ENCODE data around the gene FHL3. TPM values are rescaled to one million over a fixed set of nuclear protein-coding genes. Genes with fewer than 3 reads are reported as not detected.

FHL3 gene
- total RNA-seq, 1 donor from 2014 or later: 58.5 TPM

DNA sequence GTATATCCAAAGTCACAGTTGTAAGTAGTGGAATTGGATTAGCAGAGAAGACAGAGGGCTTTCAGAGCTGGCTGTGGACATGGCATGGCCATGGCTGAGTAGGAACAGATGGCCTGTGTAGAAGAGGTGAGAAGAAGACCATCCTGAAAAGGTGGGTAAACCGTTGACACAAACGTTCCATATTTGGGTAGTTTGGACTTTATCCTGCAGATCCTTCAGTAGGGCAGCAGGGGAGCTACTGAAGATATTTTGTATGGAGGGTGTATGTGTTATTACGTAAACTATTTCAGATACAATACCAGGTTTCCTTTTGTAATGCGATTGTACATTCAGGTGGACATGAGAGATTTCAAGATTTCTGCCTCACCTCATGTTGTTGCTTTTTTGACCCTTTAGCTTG, 8.9 kb upstream of the FHL3 start:
- Histone ChIP-seq H3K27ac (ENCODE audit: low read depth, low read length) (peak overlapping the region; percentile 100), H3K9ac (ENCODE audit: low read depth in 1 of 3, low read length in 3 of 3) (peak overlapping the region; percentile 59 to 100 (median 100)), H3K4me1 (ENCODE audit: control insufficient read depth in 3 of 3, insufficient read depth in 3 of 3, low read length in 3 of 3) (peaks cover 67 to 84% (median 80%) of the 10 kb centered on the region in 3 donors), H3K36me3 (ENCODE audit: control insufficient read depth in 3 of 3, insufficient read depth in 3 of 3, low read length in 3 of 3) (peaks cover 10 to 26% (median 20%) of the 10 kb centered on the region in 3 donors), H3K27me3 (ENCODE audit: control insufficient read depth in 3 of 3, insufficient read depth in 3 of 3, low read length in 3 of 3) (no peaks in the 10 kb centered on the region), H3K4me3 (ENCODE audit: low read length in 3 of 3) (peak overlapping the region; percentile 87 to 97 (median 96)), H3K9me3 (ENCODE audit: control insufficient read depth in 3 of 3, low read length in 3 of 3) (no peaks in the 10 kb centered on the region)

DNA sequence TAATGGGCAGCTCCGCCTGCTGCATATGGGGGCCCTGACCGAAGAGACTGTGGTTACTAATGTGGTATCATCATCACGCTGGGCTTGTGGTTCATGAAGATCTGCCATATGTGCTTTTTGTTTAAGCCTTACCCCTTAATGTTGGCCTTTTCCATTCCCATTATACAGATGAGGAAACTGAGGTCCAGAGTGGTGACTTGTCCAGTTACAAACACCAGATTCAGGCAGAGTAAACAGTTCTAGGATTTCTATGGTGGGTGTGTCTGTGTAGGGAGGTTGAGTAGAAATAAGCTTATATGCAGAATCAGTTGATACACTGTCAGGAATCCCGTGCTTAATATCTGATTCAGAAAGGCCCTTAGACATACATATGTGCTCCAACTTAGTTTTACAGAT, 7.9 kb upstream of the FHL3 start:
- peak overlapping the region; percentile 100 for H3K9ac ChIP-seq (ENCODE audit: low read depth in 1 of 3, low read length in 3 of 3)
- H3K27ac ChIP-seq (ENCODE audit: low read depth, low read length): peak overlapping the region; percentile 100
- H3K9me3 ChIP-seq (ENCODE audit: control insufficient read depth in 3 of 3, low read length in 3 of 3): no peaks in the 10 kb centered on the region
- H3K27me3 ChIP-seq (ENCODE audit: control insufficient read depth in 3 of 3, insufficient read depth in 3 of 3, low read length in 3 of 3): no peaks in the 10 kb centered on the region
- H3K4me3 ChIP-seq (ENCODE audit: low read length in 3 of 3): peak overlapping the region; percentile 87 to 97 (median 96)
- H3K4me1 ChIP-seq (ENCODE audit: control insufficient read depth in 3 of 3, insufficient read depth in 3 of 3, low read length in 3 of 3): peaks cover 66 to 85% (median 80%) of the 10 kb centered on the region in 3 donors
- H3K36me3 ChIP-seq (ENCODE audit: control insufficient read depth in 3 of 3, insufficient read depth in 3 of 3, low read length in 3 of 3): peaks cover 8 to 17% (median 14%) of the 10 kb centered on the region in 3 donors

DNA sequence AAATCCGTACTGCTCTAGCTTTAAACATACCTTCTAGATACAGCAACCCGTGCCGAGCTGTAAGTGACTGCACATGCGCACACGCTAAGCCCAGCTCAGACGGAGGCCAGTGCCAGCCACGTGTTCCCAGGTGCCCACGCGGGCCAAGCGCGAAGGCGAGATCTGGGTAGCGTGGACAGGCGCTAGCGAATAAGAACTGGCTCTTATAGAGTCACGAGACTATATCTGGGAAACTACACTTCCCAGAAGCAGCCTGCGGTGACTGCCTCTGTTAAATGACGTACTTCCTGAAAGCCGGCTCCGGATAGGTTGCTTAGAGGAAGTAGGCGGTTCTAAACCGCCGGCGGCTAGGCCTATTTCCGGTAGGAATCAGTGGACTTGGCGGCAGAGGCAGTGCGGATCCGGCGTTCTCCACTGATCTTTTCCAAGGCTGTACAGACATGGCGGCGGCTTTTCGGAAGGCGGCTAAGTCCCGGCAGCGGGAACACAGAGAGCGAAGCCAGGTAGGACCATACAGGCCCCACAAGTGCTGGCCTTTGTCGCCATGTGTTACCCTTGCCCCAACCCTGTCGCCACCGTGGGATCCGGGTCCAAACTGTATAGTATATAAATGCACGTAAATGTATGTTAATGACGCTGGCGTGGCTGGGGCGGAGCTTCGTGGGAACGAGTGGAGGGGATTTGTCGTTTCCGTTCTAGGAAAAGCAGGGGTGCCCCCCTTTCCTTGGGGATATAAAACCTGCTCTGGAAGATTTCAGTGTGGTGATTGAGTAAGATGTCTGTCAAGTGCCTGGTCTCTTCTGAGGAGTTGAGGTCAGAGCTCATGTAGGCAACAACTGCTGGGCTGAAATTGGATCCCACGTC, 7.3 kb upstream of the FHL3 start, which contains the start of gene UTP11:
Gene UTP11 (plus strand): TSS at position 372 of the 864 bp plus-strand sequence. CDS start 69 bp downstream, at position 441.
- H3K4me3 ChIP-seq (ENCODE audit: low read length in 3 of 3): peak within 1 kb of the TSS; percentile 87 to 97 (median 96)
- H3K27me3 ChIP-seq (ENCODE audit: control insufficient read depth in 3 of 3, insufficient read depth in 3 of 3, low read length in 3 of 3): no peaks in the 10 kb centered on the region
- H3K27ac ChIP-seq (ENCODE audit: low read depth, low read length): peak within 1 kb of the TSS; percentile 100
- peak within 1 kb of the TSS; percentile 100 for H3K9ac ChIP-seq (ENCODE audit: low read depth in 1 of 3, low read length in 3 of 3)
- peaks cover 66 to 84% (median 78%) of the 10 kb centered on the region in 3 donors for H3K4me1 ChIP-seq (ENCODE audit: control insufficient read depth in 3 of 3, insufficient read depth in 3 of 3, low read length in 3 of 3)
- no peaks in the 10 kb centered on the region for H3K9me3 ChIP-seq (ENCODE audit: control insufficient read depth in 3 of 3, low read length in 3 of 3)
- peaks cover 5 to 11% (median 10%) of the 10 kb centered on the region in 3 donors for H3K36me3 ChIP-seq (ENCODE audit: control insufficient read depth in 3 of 3, insufficient read depth in 3 of 3, low read length in 3 of 3)

DNA sequence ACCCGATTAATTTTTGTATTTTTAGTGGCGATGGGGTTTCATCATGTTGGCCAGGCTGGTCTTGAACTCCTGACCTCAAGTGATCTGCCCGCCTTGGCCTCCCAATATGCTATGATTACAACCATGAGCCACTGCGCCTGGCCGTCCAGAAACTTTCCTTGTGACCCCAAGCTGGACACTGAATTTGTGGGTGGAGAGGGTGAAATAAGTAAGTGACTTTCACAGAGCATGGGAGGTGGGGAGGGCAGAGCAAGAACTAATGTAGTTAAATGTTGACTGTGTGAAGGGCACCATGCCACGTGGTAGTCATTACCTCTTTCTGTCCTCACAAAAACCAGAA, 4.5 kb upstream of the FHL3 start:
- peak overlapping the region; percentile 23 to 38 (median 24) for H3K4me3 ChIP-seq (ENCODE audit: low read length in 3 of 3)

DNA sequence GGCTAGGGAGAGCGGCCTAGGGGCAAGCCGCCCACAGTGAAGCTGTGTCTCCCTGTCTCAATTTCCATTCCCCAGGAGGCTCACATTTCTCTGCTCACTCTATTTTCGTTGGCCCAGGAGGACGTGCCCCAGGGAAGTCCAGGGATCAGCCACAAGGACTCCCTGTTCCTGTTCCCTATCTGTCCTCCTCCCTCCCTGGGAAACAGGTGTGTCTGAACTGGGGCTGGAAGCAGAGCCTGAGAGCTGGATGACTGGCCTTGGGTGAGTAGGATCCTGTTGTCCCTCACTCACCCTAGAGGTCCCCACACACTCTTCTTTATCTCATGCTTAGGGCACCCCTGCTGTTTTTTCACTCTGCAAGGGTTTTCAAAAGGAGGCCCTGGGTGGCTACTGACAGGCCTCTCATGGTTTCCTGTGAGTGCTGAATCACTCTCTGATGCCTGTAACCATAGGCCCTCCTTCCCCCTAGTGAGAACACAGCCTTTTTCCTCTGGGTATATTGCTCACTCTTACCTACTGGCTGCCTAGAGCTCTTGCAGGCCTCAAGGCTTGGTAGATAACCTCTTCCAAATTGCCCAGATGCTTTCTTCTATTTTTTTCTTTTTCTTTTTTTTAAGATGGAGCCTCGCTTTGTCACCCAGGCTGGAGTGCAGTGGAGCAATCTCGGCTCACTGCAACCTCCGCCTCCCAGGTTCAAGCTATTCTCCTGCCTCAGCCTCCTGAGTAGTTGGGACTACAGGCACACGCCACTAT, 4.0 kb upstream of the FHL3 start:
- peak overlapping the region; percentile 100 for H3K27ac ChIP-seq (ENCODE audit: low read depth, low read length)
- no peaks in the 10 kb centered on the region for H3K27me3 ChIP-seq (ENCODE audit: control insufficient read depth in 3 of 3, insufficient read depth in 3 of 3, low read length in 3 of 3)
- H3K4me1 ChIP-seq (ENCODE audit: control insufficient read depth in 3 of 3, insufficient read depth in 3 of 3, low read length in 3 of 3): peaks cover 57 to 75% (median 75%) of the 10 kb centered on the region in 3 donors
- peaks cover 0 to 6% (median 5%) of the 10 kb centered on the region in 3 donors for H3K36me3 ChIP-seq (ENCODE audit: control insufficient read depth in 3 of 3, insufficient read depth in 3 of 3, low read length in 3 of 3)
- H3K9ac ChIP-seq (ENCODE audit: low read depth in 1 of 3, low read length in 3 of 3): peak overlapping the region; percentile 61 to 66 (median 63)
- H3K9me3 ChIP-seq (ENCODE audit: control insufficient read depth in 3 of 3, low read length in 3 of 3): no peaks in the 10 kb centered on the region
- H3K4me3 ChIP-seq (ENCODE audit: low read length in 3 of 3): peak overlapping the region in 1 of 3 donors; percentile 38

More for the DNA sequence above, 4.5 kb upstream of the FHL3 start:
- H3K27me3 ChIP-seq (ENCODE audit: control insufficient read depth in 3 of 3, insufficient read depth in 3 of 3, low read length in 3 of 3): no peaks in the 10 kb centered on the region
- peaks cover 58 to 75% (median 72%) of the 10 kb centered on the region in 3 donors for H3K4me1 ChIP-seq (ENCODE audit: control insufficient read depth in 3 of 3, insufficient read depth in 3 of 3, low read length in 3 of 3)
- H3K9me3 ChIP-seq (ENCODE audit: control insufficient read depth in 3 of 3, low read length in 3 of 3): no peaks in the 10 kb centered on the region
- peaks cover 0 to 3% (median under 1%) of the 10 kb centered on the region in 3 donors for H3K36me3 ChIP-seq (ENCODE audit: control insufficient read depth in 3 of 3, insufficient read depth in 3 of 3, low read length in 3 of 3)
- peak overlapping the region; percentile 100 for H3K27ac ChIP-seq (ENCODE audit: low read depth, low read length)
- H3K9ac ChIP-seq (ENCODE audit: low read depth in 1 of 3, low read length in 3 of 3): peak overlapping the region; percentile 61 to 66 (median 63)

DNA sequence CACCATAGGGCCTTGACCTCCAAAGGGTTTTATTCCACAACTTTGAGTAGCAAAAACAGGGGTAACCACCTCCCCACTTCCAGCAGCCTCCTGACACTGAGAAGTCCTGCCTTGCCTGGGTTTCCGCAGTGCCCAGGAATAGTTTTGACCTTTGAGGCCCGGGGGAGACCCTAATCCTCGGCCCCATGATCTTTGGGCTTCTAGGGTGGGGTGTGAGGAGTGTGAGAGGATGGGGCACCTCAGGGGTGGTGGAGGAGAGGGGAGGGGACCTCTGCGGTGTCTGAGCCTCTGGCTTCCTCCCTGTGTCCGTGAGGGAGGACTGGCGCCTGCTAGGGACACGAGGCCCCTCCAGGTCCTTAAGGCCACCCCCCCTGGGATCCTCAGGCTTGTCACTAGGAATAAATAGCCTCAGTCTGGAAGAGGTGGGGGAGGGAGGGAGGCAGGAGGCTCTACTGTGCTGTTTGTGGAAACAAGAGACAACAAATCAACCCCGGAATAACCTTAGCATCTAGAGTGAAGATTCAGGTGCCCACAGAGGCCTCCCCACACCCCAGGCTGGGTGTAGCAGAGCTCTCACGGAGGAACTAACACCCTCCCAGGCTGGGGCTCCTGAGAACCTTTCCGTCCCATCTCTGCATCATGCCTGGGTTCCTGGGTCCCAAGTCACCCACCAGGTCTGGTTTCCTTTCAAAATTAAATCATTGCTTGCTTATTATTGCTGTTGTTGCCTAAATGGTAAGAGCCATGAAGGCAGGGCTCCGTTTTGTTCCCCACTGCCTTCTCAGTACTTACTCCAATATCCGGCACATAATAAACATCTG, 904 bp upstream of the FHL3 start:
- peaks cover 3 to 10% (median 5%) of the 10 kb centered on the region in 3 donors for H3K36me3 ChIP-seq (ENCODE audit: control insufficient read depth in 3 of 3, insufficient read depth in 3 of 3, low read length in 3 of 3)
- peaks cover 58 to 77% (median 77%) of the 10 kb centered on the region in 3 donors for H3K4me1 ChIP-seq (ENCODE audit: control insufficient read depth in 3 of 3, insufficient read depth in 3 of 3, low read length in 3 of 3)
- H3K27me3 ChIP-seq (ENCODE audit: control insufficient read depth in 3 of 3, insufficient read depth in 3 of 3, low read length in 3 of 3): no peaks in the 10 kb centered on the region
- peak overlapping the region; percentile 72 to 78 (median 73) for H3K4me3 ChIP-seq (ENCODE audit: low read length in 3 of 3)
- peak overlapping the region; percentile 100 for H3K27ac ChIP-seq (ENCODE audit: low read depth, low read length)
- H3K9ac ChIP-seq (ENCODE audit: low read depth in 1 of 3, low read length in 3 of 3): peak overlapping the region; percentile 97 to 98 (median 98)
- H3K9me3 ChIP-seq (ENCODE audit: control insufficient read depth in 3 of 3, low read length in 3 of 3): no peaks in the 10 kb centered on the region

DNA sequence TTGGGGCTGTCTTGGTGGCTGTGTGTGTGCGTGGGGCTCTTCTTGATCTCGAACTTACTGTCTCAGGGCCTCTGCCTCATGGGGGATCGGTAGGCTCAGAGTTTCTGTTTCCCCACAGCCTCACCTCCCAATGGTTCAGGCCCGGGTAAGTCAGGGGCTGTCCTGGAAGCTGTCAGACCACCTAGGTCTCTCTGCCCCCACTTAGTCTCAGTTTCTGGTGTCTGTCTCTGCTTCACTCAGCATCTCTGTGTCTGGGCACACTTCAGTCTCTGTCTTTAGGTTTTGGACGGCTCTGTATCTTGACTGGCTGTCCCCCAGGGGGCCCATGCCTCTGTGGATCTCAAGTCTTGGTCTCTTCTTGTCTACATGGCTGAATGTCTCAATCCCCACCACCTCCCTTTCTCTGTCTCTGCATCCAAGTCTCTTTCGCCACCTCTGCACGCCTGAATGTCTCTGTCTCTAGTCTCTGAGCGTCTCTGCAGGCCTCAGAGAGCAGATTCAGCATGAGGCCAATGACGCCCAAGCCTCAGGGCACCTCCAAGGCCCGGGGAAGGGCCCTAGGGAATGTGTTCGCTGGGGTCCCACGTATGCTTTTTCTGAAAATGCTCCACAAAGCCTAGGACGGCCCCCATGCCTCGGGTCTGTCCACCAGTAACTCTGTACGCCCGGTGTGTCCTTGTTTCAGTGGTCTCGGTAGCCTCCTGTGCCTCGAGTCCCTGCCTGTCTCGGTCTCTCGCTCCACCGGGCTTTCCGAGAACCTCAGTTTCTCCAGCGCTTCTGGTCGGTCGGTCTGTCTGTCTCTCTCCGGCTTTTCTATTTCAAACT, 818 bp downstream of the FHL3 start:
- no peaks in the 10 kb centered on the region for H3K9me3 ChIP-seq (ENCODE audit: control insufficient read depth in 3 of 3, low read length in 3 of 3)
- peak overlapping the region; percentile 99 for H3K27ac ChIP-seq (ENCODE audit: low read depth, low read length)
- peaks cover 63 to 80% (median 78%) of the 10 kb centered on the region in 3 donors for H3K4me1 ChIP-seq (ENCODE audit: control insufficient read depth in 3 of 3, insufficient read depth in 3 of 3, low read length in 3 of 3)
- H3K9ac ChIP-seq (ENCODE audit: low read depth in 1 of 3, low read length in 3 of 3): peak overlapping the region; percentile 98 to 100 (median 100)
- H3K4me3 ChIP-seq (ENCODE audit: low read length in 3 of 3): peak overlapping the region; percentile 88 to 98 (median 98)
- H3K27me3 ChIP-seq (ENCODE audit: control insufficient read depth in 3 of 3, insufficient read depth in 3 of 3, low read length in 3 of 3): no peaks in the 10 kb centered on the region
- peaks cover 13 to 19% (median 13%) of the 10 kb centered on the region in 3 donors for H3K36me3 ChIP-seq (ENCODE audit: control insufficient read depth in 3 of 3, insufficient read depth in 3 of 3, low read length in 3 of 3)

DNA sequence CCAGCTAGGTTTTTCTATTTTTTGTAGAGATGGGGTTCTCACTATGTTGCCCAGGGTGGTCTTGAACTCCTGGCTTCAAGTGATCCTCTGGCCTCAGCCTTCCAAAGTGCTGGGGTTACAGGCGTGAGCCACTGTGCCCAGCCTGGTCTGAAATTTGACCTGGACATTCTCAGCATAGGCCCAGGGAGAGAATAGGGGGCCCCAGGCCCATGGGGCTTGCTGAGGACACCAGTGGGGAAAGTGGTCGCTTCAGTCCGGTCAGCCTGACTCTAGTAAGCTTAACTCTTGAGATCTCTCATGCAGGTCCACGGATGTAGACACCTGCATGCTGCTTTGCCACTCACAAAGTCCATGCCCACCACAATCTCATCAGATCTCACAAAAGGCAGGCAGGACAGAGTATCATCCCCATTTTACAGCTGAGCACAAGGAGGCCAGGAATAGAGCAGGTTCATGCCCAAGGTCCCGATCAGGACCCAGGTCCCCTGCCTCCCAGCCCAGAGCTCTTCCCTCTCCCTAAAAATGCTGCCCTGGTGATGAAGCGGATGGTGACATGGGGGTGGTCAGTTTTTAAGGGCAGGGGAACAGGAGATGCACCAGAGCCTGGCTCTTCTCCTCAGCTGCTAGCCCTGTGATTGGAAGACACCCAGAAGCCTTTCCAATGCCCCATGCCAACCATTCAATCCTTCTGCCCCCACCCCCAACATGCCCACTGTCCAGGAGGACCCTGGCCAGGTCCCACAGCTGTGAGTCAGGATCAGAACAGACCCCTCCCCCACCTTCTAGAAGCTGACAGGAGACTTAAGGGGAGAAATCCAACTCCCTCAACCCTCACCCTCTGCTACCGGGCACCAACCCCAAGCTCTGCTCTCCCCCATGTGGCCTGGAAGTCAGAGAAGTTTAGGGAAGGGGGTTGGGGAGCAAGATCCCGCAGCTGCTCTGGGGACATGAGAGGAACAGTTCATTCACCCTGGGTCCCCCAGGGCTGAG, 1.8 kb downstream of the FHL3 start:
- peaks cover 67 to 80% (median 78%) of the 10 kb centered on the region in 3 donors for H3K4me1 ChIP-seq (ENCODE audit: control insufficient read depth in 3 of 3, insufficient read depth in 3 of 3, low read length in 3 of 3)
- peak overlapping the region; percentile 99 for H3K27ac ChIP-seq (ENCODE audit: low read depth, low read length)
- H3K36me3 ChIP-seq (ENCODE audit: control insufficient read depth in 3 of 3, insufficient read depth in 3 of 3, low read length in 3 of 3): peaks cover 19 to 28% (median 21%) of the 10 kb centered on the region in 3 donors
- peak overlapping the region; percentile 98 to 100 (median 100) for H3K9ac ChIP-seq (ENCODE audit: low read depth in 1 of 3, low read length in 3 of 3)
- peak overlapping the region; percentile 88 to 98 (median 98) for H3K4me3 ChIP-seq (ENCODE audit: low read length in 3 of 3)
- no peaks in the 10 kb centered on the region for H3K9me3 ChIP-seq (ENCODE audit: control insufficient read depth in 3 of 3, low read length in 3 of 3)
- no peaks in the 10 kb centered on the region for H3K27me3 ChIP-seq (ENCODE audit: control insufficient read depth in 3 of 3, insufficient read depth in 3 of 3, low read length in 3 of 3)
